ENCODE data around the gene NOP53.

GRCh38 chr19:47798904-47799266 is 53.5 kb downstream of the NOP53 start:
- TF ChIP-seq POLR2AphosphoS5 (IDR thresholded peaks at IDR 0.05; ENCODE audit: low read depth, low read length), result no peak
- no peak for TF ChIP-seq TAF1 (IDR thresholded peaks at IDR 0.05; ENCODE audit: low read depth, low read length)
- no peak for TF ChIP-seq CREB1 (IDR thresholded peaks at IDR 0.05)
- TF ChIP-seq POLR2A (IDR thresholded peaks at IDR 0.05; ENCODE audit: control extremely low read depth in 1 of 2, low read depth in 2 of 2, low read length in 2 of 2), result no peak
- TF ChIP-seq HDAC2 (IDR thresholded peaks at IDR 0.05; ENCODE audit: borderline replicate concordance in 1 of 2, low read depth in 2 of 2, low read length in 2 of 2), result no peak
- TF ChIP-seq TCF12 (IDR thresholded peaks at IDR 0.05; ENCODE audit: low read depth, low read length), result no peak
- TF ChIP-seq MAX (IDR thresholded peaks at IDR 0.05), result no peak
- no peak for TF ChIP-seq RXRA (IDR thresholded peaks at IDR 0.05; ENCODE audit: insufficient read depth, low read depth, low read length)
- no peak for TF ChIP-seq SAP30 (IDR thresholded peaks at IDR 0.05; ENCODE audit: insufficient read depth, insufficient replicate concordance, low read length)
- TF ChIP-seq SP1 (IDR thresholded peaks at IDR 0.05; ENCODE audit: low read depth, low read length), result no peak
- TF ChIP-seq CTCF (IDR thresholded peaks at IDR 0.05; ENCODE audit: control extremely low read depth in 1 of 3, insufficient read depth in 1 of 3, low read depth in 1 of 3, low read length in 3 of 3), result no peak
- no peak for TF ChIP-seq SIX5 (IDR thresholded peaks at IDR 0.05; ENCODE audit: low read depth, low read length)
- no peak for TF ChIP-seq SRF (IDR thresholded peaks at IDR 0.05; ENCODE audit: low read depth, low read length)
- no peak for TF ChIP-seq CEBPB (IDR thresholded peaks at IDR 0.05; ENCODE audit: low read depth, low read length)
